Measurements from ENCODE around the gene LRRC61.

LRRC61 gene

GRCh38 chr7:150356265-150356897 is 33.2 kb downstream of the LRRC61 start:
- DNase-seq (ENCODE audit: low read depth in 2 of 2) = no peak

GRCh38 chr7:150357270-150357669 is 34.1 kb downstream of the LRRC61 start:
- no peak for DNase-seq (ENCODE audit: low read depth in 2 of 2)

GRCh38 chr7:150357771-150358427 is 34.7 kb downstream of the LRRC61 start:
- DNase-seq (ENCODE audit: low read depth in 2 of 2) = no peak

- no peak for DNase-seq (ENCODE audit: low read depth in 2 of 2)
Observed at GRCh38 chr7:150358433-150358832, 35.3 kb downstream of the LRRC61 start.

GRCh38 chr7:150358988-150359621 is 36.0 kb downstream of the LRRC61 start:
- DNase-seq (ENCODE audit: low read depth in 2 of 2) = no peak

GRCh38 chr7:150359622-150360362 is 36.6 kb downstream of the LRRC61 start:
- DNase-seq (ENCODE audit: low read depth in 2 of 2) = no peak

- no peak for DNase-seq (ENCODE audit: low read depth in 2 of 2)
Observed at GRCh38 chr7:150360363-150361058, 37.4 kb downstream of the LRRC61 start.

- no peak for DNase-seq (ENCODE audit: low read depth in 2 of 2)
Observed at GRCh38 chr7:150361402-150361801, 38.2 kb downstream of the LRRC61 start.

- no peak for DNase-seq (ENCODE audit: low read depth in 2 of 2)
Observed at GRCh38 chr7:150361807-150362621, 38.9 kb downstream of the LRRC61 start.

GRCh38 chr7:150363370-150363769 is 40.2 kb downstream of the LRRC61 start:
- no peak for DNase-seq (ENCODE audit: low read depth in 2 of 2)

- DNase-seq (ENCODE audit: low read depth in 2 of 2) = no peak
Observed at GRCh38 chr7:150363872-150364271, 40.7 kb downstream of the LRRC61 start.

GRCh38 chr7:150365194-150365593 is 42.0 kb downstream of the LRRC61 start:
- no peak for DNase-seq (ENCODE audit: low read depth in 2 of 2)

- DNase-seq (ENCODE audit: low read depth in 2 of 2) = no peak
Observed at GRCh38 chr7:150365673-150366398, 42.7 kb downstream of the LRRC61 start.

GRCh38 chr7:150367677-150368095 is 44.5 kb downstream of the LRRC61 start:
- no peak for DNase-seq (ENCODE audit: low read depth in 2 of 2)

GRCh38 chr7:150368096-150368883 is 45.1 kb downstream of the LRRC61 start, which contains the start of gene REPIN1:
Gene REPIN1 (plus strand): TSS chr7:150368822. CDS start chr7:150369712, 890 bp downstream.
- peak in 1 of 2 experiments; percentile 51 for DNase-seq (ENCODE audit: low read depth in 2 of 2)

- no peak for DNase-seq (ENCODE audit: low read depth in 2 of 2)
Observed at GRCh38 chr7:150368884-150369747, 46.0 kb downstream of the LRRC61 start.

- no peak for DNase-seq (ENCODE audit: low read depth in 2 of 2)
Observed at GRCh38 chr7:150369748-150370501, 46.8 kb downstream of the LRRC61 start.
